Activated T-helper 2 cell treated with anti-CD3 and anti-CD28 coated beads, Interferon-gamma antibody, Interleukin-2, Interleukin-4, amounts not matched to agents 10 μg/mL and 5 μg/mL and 100 μg/mL, durations not matched to agents 14 hours and 24 hours and 36 hours (primary cell): Measurements from ENCODE around the gene PROKR2. TPM values are rescaled to one million over a fixed set of nuclear protein-coding genes. Genes with fewer than 3 reads are reported as not detected.

Source experiments
- DNase-seq: peaks from one replicate; pipeline ENCODE4 v3.0.0; 2021; ENCODE audit warnings: low spot score
- H3K27ac Mint-ChIP-seq: one replicate; pipeline ENCODE4 v1.8.0; 2021; ENCODE audit warnings: mixed read lengths
- H3K27me3 Mint-ChIP-seq: one replicate; pipeline ENCODE4 v1.8.0; 2021; ENCODE audit warnings: low read depth, mixed read lengths
- H3K36me3 Mint-ChIP-seq: one replicate; pipeline ENCODE4 v1.8.0; 2021; ENCODE audit warnings: low read depth, mixed read lengths
- H3K4me1 Mint-ChIP-seq: one replicate; pipeline ENCODE4 v1.8.0; 2021; ENCODE audit warnings: low read depth, mixed read lengths
- H3K4me3 Mint-ChIP-seq: one replicate; pipeline ENCODE4 v1.8.0; 2021; ENCODE audit warnings: low read depth, mild to moderate bottlenecking, moderate library complexity, mixed read lengths
- H3K9me3 Mint-ChIP-seq: one replicate; pipeline ENCODE4 v1.8.0; 2021; ENCODE audit warnings: mixed read lengths
- intact Hi-C: fragments of 100-400 bp; cut with micrococcal nuclease; formaldehyde crosslinking; loops from one replicate; pipeline ENCODE4 v1.15.1; 2023
- total RNA-seq: library from RNA; stranded (reverse); gene quantifications from 2 replicates; pipeline ENCODE4 v1.2.3, GENCODE V29; 2022

The PROKR2 gene
- not detected in 2 replicates for total RNA-seq

DNA sequence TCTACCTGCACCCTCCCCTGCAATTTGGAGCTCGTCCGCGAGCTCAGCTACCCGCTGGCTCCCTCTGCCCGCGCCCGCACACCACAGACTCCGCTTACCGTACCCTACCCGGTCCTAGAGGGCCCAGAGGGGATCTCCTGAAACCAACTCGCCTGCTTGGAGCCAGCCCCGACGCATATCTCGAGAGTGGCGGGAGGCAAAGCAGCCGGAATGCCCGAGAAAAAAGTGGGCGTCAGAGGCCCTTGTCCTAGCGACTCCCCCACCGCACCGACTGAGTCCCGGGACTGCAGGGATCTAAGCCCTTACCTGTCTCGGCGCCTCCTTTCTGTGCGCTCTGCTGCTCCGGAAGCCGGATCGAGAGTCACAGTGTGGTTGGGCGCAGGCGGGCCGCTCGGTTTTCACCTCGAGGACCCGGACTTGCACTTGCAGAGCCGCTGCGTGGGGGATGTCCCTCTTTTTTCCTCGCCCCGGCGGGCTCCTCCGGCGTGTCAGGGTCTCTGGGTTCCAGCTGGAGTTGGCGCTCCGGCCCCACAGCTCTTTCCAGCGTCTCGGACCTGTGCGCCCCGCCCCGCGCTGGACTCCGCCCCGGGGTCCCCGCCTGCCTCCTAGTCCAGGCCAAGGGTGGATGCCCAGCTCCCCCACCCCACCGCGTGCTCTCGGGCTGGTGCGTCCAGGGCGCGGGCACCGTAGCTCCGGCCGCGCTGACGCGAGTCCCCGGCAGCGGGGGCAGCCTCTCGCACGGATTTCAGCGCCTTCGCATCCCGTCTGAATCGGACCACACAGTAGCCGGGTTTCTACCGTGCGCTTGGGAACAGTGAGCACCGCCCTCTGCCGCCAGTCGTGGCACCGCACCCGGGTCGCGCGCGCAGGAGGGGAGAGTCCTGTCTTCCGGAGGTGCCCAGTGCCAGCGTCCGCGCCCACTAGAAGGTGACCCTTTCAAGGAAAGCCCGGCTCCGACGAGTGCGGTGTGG lies at the start of gene PROKR2:
Gene PROKR2 (minus strand): TSS at position 767 of the 971 bp plus-strand sequence. CDS start 2,585 bp downstream, outside the sequence.
- Mint-ChIP-seq H3K27ac (no peak within 1 kb of the TSS), H3K27me3 (peaks cover 56% of the 10 kb centered on the region), H3K9me3 (no peaks in the 10 kb centered on the region), H3K36me3 (no peaks in the 10 kb centered on the region), H3K4me1 (peaks cover 2% of the 10 kb centered on the region), H3K4me3 (peak within 1 kb of the TSS; percentile 17)
- no peak for DNase-seq
- intact Hi-C loops: no loop called here

DNA sequence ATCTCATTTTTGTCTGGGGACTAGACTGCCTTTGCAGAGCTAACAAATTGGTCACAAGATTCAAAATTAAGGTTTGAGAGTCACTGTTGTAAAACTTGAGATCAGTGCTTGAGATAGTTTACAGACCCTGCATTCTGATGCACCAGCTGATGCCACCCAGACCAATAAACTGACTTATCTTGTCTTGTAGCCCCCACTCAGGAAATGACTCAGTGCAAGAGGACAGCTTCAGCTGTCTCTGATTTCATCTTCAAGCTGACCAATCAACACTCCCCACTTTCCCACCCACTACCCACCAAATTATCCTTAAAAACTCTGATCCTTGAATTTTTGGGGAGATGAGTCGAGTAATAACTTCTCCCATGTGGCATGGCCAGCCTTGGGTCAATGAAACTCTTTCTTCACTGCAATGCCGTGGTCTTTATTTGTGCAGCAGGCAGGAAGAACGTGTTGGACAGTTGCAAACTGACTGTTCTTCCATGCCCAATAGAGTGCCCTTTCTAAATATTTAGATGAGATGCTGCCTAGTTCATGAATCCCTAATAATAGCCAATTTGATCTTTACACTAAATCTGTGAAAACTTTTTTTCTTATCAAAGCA lies 48.3 kb upstream of the PROKR2 start:
- Mint-ChIP-seq H3K27ac (no peak overlapping the region), H3K36me3 (no peaks in the 10 kb centered on the region), H3K9me3 (peaks cover 13% of the 10 kb centered on the region), H3K4me3 (no peak overlapping the region), H3K27me3 (no peaks in the 10 kb centered on the region), H3K4me1 (peaks cover 16% of the 10 kb centered on the region)
- intact Hi-C loops: no loop called here
- DNase-seq: no peak

DNA sequence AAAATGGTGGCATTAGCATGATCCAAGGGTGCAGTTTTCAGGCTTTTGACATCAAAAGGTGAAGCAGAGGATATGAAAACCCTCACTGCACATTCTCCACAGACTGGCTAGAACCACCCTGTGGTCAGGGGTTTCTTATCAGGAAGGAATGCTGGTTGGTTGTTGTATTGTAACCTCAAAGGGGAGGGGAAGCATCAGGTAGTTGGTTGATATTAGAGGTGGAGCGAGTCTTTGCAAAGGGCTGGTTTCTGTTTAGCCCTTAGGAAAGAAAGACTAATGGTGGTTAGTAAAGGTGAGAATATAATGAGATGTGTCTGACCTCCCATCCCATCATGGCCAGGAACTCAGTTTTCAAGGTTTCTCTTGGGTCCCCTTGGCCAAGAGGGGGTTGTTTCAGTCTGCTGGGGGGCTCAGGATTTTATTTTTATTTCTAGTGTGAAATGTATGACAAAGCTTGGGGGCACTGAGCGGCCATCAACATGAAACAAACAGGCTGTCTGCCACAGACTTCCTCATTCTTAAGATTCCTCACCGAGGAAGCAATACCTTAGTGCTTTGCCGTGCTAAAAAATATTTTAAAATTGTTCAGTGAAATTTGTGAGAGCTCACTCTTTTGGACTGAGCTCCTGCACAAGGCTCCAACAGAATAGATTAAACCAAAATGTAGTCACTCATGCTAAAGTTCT lies 47.5 kb upstream of the PROKR2 start:
- H3K27ac Mint-ChIP-seq: peak overlapping the region; percentile 31
- intact Hi-C loops: no loop called here
- H3K4me1 Mint-ChIP-seq: peaks cover 9% of the 10 kb centered on the region
- H3K27me3 Mint-ChIP-seq: no peaks in the 10 kb centered on the region
- H3K36me3 Mint-ChIP-seq: no peaks in the 10 kb centered on the region
- peaks cover 13% of the 10 kb centered on the region for H3K9me3 Mint-ChIP-seq
- H3K4me3 Mint-ChIP-seq: no peak overlapping the region
- DNase-seq: no peak

DNA sequence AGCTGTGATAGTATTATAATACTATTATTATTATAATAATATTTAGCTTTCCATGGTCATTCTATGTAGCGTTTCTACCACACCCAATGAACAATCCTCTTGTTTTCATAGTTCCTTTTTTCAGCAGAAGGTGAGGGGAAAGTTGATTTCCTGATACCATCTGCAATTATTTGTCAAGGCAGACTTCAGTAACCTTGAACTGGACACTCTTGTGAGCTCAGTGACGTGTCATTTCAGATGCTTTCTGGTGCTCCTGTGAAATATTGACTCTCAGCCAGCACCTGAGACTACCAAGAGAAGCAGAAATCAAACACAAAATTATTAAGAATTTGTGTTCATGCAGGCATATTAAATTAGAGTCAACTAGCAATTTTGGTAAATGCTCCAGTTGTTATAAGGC lies 46.0 kb upstream of the PROKR2 start:
- H3K4me3 Mint-ChIP-seq: no peak overlapping the region
- intact Hi-C loops: no loop called here
- no peaks in the 10 kb centered on the region for H3K36me3 Mint-ChIP-seq
- DNase-seq: no peak
- peaks cover 7% of the 10 kb centered on the region for H3K4me1 Mint-ChIP-seq
- no peaks in the 10 kb centered on the region for H3K27me3 Mint-ChIP-seq
- H3K27ac Mint-ChIP-seq: no peak overlapping the region
- H3K9me3 Mint-ChIP-seq: peaks cover 17% of the 10 kb centered on the region

DNA sequence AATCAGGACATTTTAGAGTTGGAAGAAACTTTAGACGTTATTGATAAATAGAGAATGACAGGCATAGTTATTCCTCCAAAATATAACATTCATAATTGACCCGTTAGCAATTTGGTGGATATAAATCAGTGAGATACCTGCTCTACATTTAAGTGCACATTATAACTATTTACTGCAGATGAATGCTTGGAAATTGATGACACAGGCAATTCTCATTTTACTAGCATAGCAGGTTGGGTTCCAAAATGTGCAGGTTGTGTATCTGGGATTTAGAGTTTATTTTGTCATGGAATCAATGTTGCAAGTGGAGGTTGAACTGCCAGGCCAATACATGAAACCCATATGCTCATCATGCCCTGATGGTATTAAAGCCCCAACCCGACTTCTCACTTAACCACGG lies 44.4 kb upstream of the PROKR2 start:
- Mint-ChIP-seq H3K4me3 (no peak overlapping the region), H3K4me1 (peaks cover 17% of the 10 kb centered on the region), H3K36me3 (no peaks in the 10 kb centered on the region), H3K9me3 (peaks cover 15% of the 10 kb centered on the region), H3K27ac (no peak overlapping the region), H3K27me3 (no peaks in the 10 kb centered on the region)
- no peak for DNase-seq
- intact Hi-C loops: no loop called here

DNA sequence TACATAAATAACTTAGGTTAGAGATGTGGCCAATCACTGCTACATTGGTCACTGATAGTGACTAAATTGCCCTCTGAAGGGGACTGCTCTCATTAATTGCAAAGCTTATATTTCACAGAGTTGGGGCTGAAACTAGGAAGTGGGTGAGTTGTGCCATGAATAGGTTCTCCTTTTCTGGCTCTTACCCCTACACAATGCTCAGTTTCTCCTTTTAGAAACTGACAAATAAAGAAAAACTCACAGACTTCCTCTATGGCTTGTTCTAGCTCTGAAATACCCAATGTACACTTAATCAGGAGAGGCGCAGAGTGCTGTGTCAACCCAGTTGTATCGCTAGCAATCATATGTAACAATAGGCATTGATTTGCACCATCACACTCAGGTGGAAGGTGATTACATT lies 41.2 kb upstream of the PROKR2 start:
- Mint-ChIP-seq H3K9me3 (peaks cover 4% of the 10 kb centered on the region), H3K4me1 (peaks cover 28% of the 10 kb centered on the region), H3K36me3 (no peaks in the 10 kb centered on the region), H3K4me3 (no peak overlapping the region), H3K27ac (no peak overlapping the region), H3K27me3 (no peaks in the 10 kb centered on the region)
- no peak for DNase-seq
- intact Hi-C loops: loop anchor here (10.0 kb wide), 1 partner anchor 233 kb away; the partner anchor contains the start of gene CDS2

DNA sequence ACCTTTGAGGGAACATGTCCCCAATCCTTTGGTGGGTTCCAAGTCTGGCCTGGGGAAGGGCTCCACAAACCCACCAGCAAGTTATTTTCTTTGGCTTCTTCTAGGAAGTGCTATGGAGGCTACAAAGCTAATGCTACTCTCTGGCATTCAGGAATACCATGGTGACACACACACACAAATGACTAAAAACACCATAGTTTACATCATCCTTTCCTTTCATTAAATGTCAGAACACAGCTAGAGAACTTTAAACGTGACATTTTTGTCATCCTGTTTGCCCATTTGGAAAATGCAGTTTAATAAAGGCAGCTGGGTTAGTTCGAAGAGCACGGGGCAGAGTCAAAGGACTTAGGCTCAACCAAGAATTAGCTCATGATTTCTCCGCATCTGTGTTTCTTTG lies 40.2 kb upstream of the PROKR2 start:
- no peaks in the 10 kb centered on the region for H3K36me3 Mint-ChIP-seq
- no peak for DNase-seq
- H3K4me1 Mint-ChIP-seq: peaks cover 29% of the 10 kb centered on the region
- no peak overlapping the region for H3K4me3 Mint-ChIP-seq
- intact Hi-C loops: loop anchor here (10.0 kb wide), 1 partner anchor 232 kb away; the partner anchor contains the start of gene CDS2
- H3K27ac Mint-ChIP-seq: no peak overlapping the region
- H3K27me3 Mint-ChIP-seq: no peaks in the 10 kb centered on the region
- peaks cover 4% of the 10 kb centered on the region for H3K9me3 Mint-ChIP-seq

DNA sequence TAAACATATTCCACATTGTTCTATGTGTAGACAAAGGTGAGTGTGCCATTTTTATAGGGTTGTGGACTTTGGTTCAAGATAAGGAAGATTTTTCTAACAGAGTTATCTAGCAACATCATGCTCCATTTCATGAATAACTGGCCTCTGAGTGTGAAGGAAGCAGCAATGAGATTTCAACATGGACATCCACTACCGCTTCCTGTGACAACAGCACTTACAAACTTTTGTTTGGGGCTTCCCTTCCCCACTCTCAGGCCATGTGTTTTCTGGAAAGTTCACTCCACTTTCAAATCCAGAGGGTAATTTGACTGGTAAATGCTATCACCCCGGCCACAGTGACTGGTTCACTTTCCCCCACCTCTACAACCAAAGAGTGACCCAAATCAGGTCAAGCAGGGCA lies 38.1 kb upstream of the PROKR2 start:
- Mint-ChIP-seq H3K4me1 (peaks cover 29% of the 10 kb centered on the region), H3K9me3 (peaks cover 4% of the 10 kb centered on the region), H3K36me3 (no peaks in the 10 kb centered on the region), H3K27ac (peak overlapping the region; percentile 48), H3K4me3 (no peak overlapping the region), H3K27me3 (no peaks in the 10 kb centered on the region)
- intact Hi-C loops: loop anchor here (1.0 to 10.0 kb wide), 2 partner anchors 14 to 230 kb away; partner anchors contain the start of gene CDS2
- DNase-seq: no peak

DNA sequence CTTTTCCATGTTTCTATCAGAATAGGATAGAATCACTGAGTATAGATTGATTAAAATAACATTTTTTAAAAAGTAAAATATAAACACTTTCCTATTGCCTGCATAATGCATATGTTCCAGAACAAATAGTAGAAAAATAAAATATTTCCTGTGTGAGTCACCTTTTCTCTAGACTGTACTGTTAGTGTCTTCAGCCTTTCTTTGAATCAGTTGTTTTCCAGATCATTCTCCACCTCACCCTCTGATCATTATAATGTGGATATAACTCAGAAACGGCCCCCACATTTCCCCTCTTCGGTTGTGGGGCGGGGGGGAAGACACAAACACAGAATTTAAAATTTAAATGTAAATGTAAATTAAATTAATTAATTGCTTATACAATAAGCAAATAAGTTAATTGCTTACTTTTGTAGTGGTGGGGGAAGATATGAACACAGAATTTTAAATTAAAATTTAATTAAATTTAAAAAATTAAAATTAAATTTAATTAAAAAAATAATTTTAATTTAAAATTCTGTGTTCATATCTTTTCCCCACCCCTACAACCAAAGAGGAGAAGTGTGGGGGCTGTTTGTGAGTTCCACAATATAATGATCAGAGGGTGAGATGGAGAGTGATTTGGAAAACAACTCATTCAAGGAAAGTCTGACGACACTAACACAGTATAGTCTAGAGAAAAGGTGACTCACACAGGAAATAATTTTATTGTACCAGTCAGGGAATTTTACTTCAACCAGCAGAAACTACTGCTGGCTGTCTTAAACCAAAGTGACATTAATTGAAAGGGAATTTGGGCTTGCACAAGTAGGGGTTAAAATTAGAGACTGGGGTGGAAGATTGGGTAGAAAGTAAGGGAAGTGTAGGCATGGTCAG lies 37.1 kb upstream of the PROKR2 start:
- Mint-ChIP-seq H3K36me3 (no peaks in the 10 kb centered on the region), H3K27me3 (no peaks in the 10 kb centered on the region), H3K4me3 (no peak overlapping the region), H3K4me1 (peaks cover 29% of the 10 kb centered on the region), H3K27ac (peak overlapping the region; percentile 60), H3K9me3 (peaks cover 4% of the 10 kb centered on the region)
- intact Hi-C loops: loop anchor here (1.0 to 10.0 kb wide), 2 partner anchors 15 to 229 kb away; partner anchors contain the start of gene CDS2
- no peak for DNase-seq

DNA sequence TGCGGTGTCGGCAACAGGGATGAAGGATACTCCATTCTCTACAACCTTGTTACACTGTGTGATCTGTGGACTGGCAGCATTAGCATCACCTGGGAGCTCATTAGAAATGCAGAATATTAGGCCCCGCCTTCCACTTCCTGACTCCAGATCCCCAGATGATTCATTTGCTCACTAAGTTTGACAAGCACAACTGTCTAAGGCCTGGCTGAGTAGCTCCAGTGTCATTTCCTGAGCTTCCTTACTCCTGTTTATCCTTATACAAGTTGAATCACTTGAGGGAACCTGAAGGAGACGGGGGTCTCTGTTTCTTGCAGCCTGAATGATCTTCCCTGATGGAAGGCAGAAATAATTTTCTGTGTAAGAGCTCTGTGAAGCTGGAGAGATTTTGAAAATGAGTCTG lies 32.7 kb upstream of the PROKR2 start:
- Mint-ChIP-seq H3K4me1 (peaks cover 9% of the 10 kb centered on the region), H3K36me3 (no peaks in the 10 kb centered on the region), H3K4me3 (no peak overlapping the region), H3K27me3 (no peaks in the 10 kb centered on the region), H3K9me3 (no peaks in the 10 kb centered on the region), H3K27ac (no peak overlapping the region)
- DNase-seq: no peak
- intact Hi-C loops: no loop called here

DNA sequence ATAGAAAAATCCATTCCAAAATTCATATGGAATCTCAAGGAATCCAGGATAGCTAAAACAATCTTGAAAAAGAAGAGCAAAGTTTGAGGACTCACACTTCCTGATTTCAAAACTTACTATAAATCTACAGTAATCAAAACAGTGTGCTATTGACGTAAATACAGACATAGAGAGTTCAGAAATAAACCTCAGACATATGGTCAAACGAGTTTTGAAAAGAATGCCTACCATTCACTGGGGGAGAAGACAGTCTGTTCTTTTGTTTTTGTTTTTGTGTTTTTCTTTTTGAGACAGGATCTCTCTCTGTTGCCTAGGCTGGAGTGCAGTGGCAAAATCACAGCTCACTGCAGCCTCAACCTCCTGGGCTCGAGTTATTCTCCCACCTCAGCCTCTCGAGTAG lies 25.3 kb upstream of the PROKR2 start:
- intact Hi-C loops: no loop called here
- Mint-ChIP-seq H3K36me3 (no peaks in the 10 kb centered on the region), H3K9me3 (no peaks in the 10 kb centered on the region), H3K27me3 (peaks cover 15% of the 10 kb centered on the region), H3K27ac (no peak overlapping the region), H3K4me1 (peaks cover 2% of the 10 kb centered on the region), H3K4me3 (no peak overlapping the region)
- DNase-seq: no peak

DNA sequence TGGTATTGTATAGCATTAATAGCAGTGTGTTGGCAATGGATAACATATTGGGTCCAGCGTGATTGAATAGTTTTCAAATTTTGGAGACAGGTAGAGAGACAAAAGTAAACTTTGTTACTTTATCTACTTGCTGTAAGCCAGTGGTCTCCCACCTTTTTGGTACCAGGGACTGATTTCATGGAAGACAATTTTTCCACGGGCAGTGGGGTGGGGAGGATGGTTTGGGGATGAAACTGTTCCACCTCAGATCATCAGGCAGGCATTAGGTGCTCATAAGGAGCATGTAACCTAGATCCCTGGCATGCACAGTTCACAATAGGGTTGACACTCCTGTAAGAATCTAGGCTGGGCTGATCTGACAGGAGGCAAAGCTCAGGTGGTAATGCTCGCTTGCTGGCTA lies 14.6 kb upstream of the PROKR2 start:
- no peak for DNase-seq
- Mint-ChIP-seq H3K9me3 (no peaks in the 10 kb centered on the region), H3K27me3 (peaks cover 13% of the 10 kb centered on the region), H3K36me3 (no peaks in the 10 kb centered on the region), H3K4me3 (no peak overlapping the region), H3K27ac (no peak overlapping the region), H3K4me1 (no peaks in the 10 kb centered on the region)
- intact Hi-C loops: no loop called here
